Caco-2 (cell line): ENCODE results near the gene MASP1. TPM values are rescaled to one million over a fixed set of nuclear protein-coding genes. Genes with fewer than 3 reads are reported as not detected.

ENCODE experiments used
- BruUV-seq: library from RNA; stranded (reverse); fragments of 400-500 nt; replicated peaks from 2 replicates; lab custom pipeline; 2021; lab: Mats Ljungman, UMichigan
- CTCF ChIA-PET: fragments of 300-600 bp; sonication (Branson Sonifier 250); formaldehyde crosslinking; loops from one replicate; lab custom pipeline; 2022; ENCODE audit warnings: antibody characterized with exemption; lab: Charles Lee
- POLR2A ChIA-PET: fragments of 300-600 bp; sonication (Branson Sonifier 250); formaldehyde crosslinking; loops from one replicate; lab custom pipeline; 2022; ENCODE audit warnings: antibody characterized with exemption; lab: Charles Lee
- DNase-seq, 2 experiments: peaks; one replicate each; pipeline versions ENCODE4 v3.0.0 to v3.0.0-alpha.2; 2020 to 2022
- H3K27me3 ChIP-seq: replicated peaks from 2 replicates; pipeline ENCODE4 v1.6.0; 2011; ENCODE audit warnings: low read length; ENCODE audit not compliant: control insufficient read depth, insufficient read depth
- H3K36me3 ChIP-seq: 2 replicates; pipeline ENCODE4 v1.5.1; 2011; ENCODE audit warnings: low read length; ENCODE audit not compliant: control insufficient read depth, insufficient read depth
- H3K4me1 ChIP-seq: fragments of 250-450 bp; sonication (Bioruptor Pico); 2 replicates; pipeline ENCODE4 v1.5.1; 2020; ENCODE audit warnings: mild to moderate bottlenecking
- H3K4me3 ChIP-seq: 2 replicates; pipeline ENCODE4 v1.5.1; 2011; ENCODE audit warnings: low read depth, mild to moderate bottlenecking, control low read depth, low read length
- H3K9me3 ChIP-seq: fragments of 250-450 bp; sonication (Bioruptor Pico); 2 replicates; pipeline ENCODE4 v1.5.1; 2020; ENCODE audit warnings: mild to moderate bottlenecking, moderate library complexity
- H3K27ac Mint-ChIP-seq: one replicate; pipeline ENCODE4 v1.8.0; 2022; ENCODE audit warnings: mixed read lengths; ENCODE audit not compliant: unreplicated experiment
- H3K27me3 Mint-ChIP-seq: one replicate; pipeline ENCODE4 v1.8.0; 2022; ENCODE audit warnings: mixed read lengths; ENCODE audit not compliant: insufficient read depth, unreplicated experiment
- H3K36me3 Mint-ChIP-seq: one replicate; pipeline ENCODE4 v1.8.0; 2022; ENCODE audit warnings: mild to moderate bottlenecking, mixed read lengths; ENCODE audit not compliant: insufficient read depth, unreplicated experiment
- H3K4me1 Mint-ChIP-seq: one replicate; pipeline ENCODE4 v1.8.0; 2022; ENCODE audit warnings: low read depth, mixed read lengths; ENCODE audit not compliant: unreplicated experiment
- H3K4me3 Mint-ChIP-seq: one replicate; pipeline ENCODE4 v1.8.0; 2022; ENCODE audit warnings: mild to moderate bottlenecking, moderate library complexity, mixed read lengths; ENCODE audit not compliant: unreplicated experiment
- H3K9me3 Mint-ChIP-seq: one replicate; pipeline ENCODE4 v1.8.0; 2022; ENCODE audit warnings: mixed read lengths; ENCODE audit not compliant: unreplicated experiment
- intact Hi-C: fragments of 100-400 bp; cut with micrococcal nuclease; formaldehyde crosslinking; loops from one replicate; pipeline ENCODE4 v1.10.0; 2022; ENCODE audit not compliant: unreplicated experiment
- total RNA-seq: library from RNA; stranded (reverse); gene quantifications from 2 replicates; pipeline ENCODE4 v1.2.3, GENCODE V29; 2022
- TF ChIP-seq, protein P1 (sequence below), 2 experiments: fragments of 200-600 bp in 1 of 2; IDR thresholded peaks; 1 replicate in 1 of 2; 2 replicates in 1 of 2; pipeline versions ENCODE4 v1.5.1 to v1.8.0; 2011 to 2022; ENCODE audit warnings: antibody characterized with exemption in 1 of 2, control low read depth in 1 of 2, inconsistent platforms in 1 of 2, low read depth in 1 of 2, low read length in 1 of 2, mild to moderate bottlenecking in 1 of 2, moderate library complexity in 1 of 2; ENCODE audit not compliant: insufficient read depth in 1 of 2, severe bottlenecking in 1 of 2, unreplicated experiment in 1 of 2

The MASP1 gene
- total RNA-seq, 1 experiment from 2014 or later, result not detected

DNA sequence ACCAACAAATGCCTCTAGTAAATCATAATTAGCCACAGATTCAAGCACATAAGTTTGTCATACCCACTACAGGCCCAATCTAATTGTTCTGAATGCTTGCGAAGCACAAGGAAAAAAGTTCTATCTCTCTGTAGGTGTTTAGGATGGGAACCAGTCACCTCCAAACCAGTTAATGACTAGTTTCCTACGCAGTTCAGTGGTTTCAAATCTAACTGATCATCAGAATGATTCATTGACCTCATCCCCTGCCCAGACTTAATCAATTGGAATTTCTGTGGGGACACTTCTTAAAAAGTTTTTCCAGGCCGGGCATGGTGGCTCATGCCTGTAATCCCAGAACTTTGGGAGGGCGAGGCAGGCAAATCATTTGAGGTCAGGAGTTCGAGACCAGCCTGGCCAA lies 24.3 kb upstream of the MASP1 start:
- Mint-ChIP-seq H3K4me3 (no peak overlapping the region), H3K27ac (no peak overlapping the region), H3K27me3 (peaks cover 21% of the 10 kb centered on the region), H3K36me3 (no peaks in the 10 kb centered on the region), H3K4me1 (peaks cover 11% of the 10 kb centered on the region), H3K9me3 (peaks cover 16% of the 10 kb centered on the region)
- CTCF ChIA-PET, result interaction anchor here (5.0 kb wide), 1 partner anchor 363 kb away, joined by 107 read pairs; no protein-coding TSS in a partner anchor
- intact Hi-C loops, result no loop called here
- Histone ChIP-seq H3K27me3 (0 out of 2 replicates have a peak, but pooled peaks cover 2% of the 10 kb centered on the region), H3K4me1 (no peaks in the 10 kb centered on the region), H3K4me3 (no peak overlapping the region), H3K36me3 (no peaks in the 10 kb centered on the region), H3K9me3 (no peaks in the 10 kb centered on the region)
- POLR2A ChIA-PET, result no interaction called here
- TF ChIP-seq, protein P1, sequence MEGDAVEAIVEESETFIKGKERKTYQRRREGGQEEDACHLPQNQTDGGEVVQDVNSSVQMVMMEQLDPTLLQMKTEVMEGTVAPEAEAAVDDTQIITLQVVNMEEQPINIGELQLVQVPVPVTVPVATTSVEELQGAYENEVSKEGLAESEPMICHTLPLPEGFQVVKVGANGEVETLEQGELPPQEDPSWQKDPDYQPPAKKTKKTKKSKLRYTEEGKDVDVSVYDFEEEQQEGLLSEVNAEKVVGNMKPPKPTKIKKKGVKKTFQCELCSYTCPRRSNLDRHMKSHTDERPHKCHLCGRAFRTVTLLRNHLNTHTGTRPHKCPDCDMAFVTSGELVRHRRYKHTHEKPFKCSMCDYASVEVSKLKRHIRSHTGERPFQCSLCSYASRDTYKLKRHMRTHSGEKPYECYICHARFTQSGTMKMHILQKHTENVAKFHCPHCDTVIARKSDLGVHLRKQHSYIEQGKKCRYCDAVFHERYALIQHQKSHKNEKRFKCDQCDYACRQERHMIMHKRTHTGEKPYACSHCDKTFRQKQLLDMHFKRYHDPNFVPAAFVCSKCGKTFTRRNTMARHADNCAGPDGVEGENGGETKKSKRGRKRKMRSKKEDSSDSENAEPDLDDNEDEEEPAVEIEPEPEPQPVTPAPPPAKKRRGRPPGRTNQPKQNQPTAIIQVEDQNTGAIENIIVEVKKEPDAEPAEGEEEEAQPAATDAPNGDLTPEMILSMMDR (IDR thresholded peaks at IDR 0.05; ENCODE audit: insufficient read depth in 1 of 2, low read depth in 1 of 2, low read length in 1 of 2, severe bottlenecking in 1 of 2, unreplicated experiment in 1 of 2), result no peak
- BruUV-seq, result no TSS peak
- no peak for DNase-seq

DNA sequence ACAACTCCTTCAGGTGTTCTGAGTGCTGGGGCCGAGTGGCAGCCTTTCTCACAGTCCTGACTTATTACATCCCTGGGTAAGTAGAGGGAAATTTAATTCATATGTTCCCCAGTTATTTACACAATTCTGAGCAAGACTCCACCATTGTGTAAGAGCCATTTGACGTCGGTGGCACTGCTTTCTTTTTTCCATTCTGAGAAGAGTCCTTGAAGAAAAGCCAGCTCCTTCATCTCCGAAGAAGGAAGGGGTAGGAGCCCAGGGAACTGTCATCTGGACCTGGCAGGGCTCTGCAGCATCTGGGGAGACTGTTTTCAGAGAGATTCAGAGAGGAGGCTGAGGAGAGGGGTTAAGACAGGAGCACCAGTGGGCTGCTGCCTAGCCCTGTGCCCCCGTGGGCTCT lies 22.6 kb upstream of the MASP1 start:
- ChIA-PET CTCF (no interaction called here), POLR2A (no interaction called here)
- no peak overlapping the region for H3K4me3 Mint-ChIP-seq
- H3K4me1 ChIP-seq, result no peaks in the 10 kb centered on the region
- no TSS peak for BruUV-seq
- H3K4me3 ChIP-seq, result no peak overlapping the region
- no peak overlapping the region for H3K27ac Mint-ChIP-seq
- intact Hi-C loops, result no loop called here
- TF ChIP-seq, protein P1 (IDR thresholded peaks at IDR 0.05; ENCODE audit: insufficient read depth in 1 of 2, low read depth in 1 of 2, low read length in 1 of 2, severe bottlenecking in 1 of 2, unreplicated experiment in 1 of 2), result no peak
- no peaks in the 10 kb centered on the region for H3K36me3 ChIP-seq
- no peak for DNase-seq
- H3K36me3 Mint-ChIP-seq, result no peaks in the 10 kb centered on the region
- H3K9me3 Mint-ChIP-seq, result peaks cover 16% of the 10 kb centered on the region
- H3K9me3 ChIP-seq, result no peaks in the 10 kb centered on the region
- H3K27me3 ChIP-seq, result 0 out of 2 replicates have a peak, but pooled peaks cover 2% of the 10 kb centered on the region
- H3K27me3 Mint-ChIP-seq, result peaks cover 24% of the 10 kb centered on the region
- H3K4me1 Mint-ChIP-seq, result peaks cover 11% of the 10 kb centered on the region

DNA sequence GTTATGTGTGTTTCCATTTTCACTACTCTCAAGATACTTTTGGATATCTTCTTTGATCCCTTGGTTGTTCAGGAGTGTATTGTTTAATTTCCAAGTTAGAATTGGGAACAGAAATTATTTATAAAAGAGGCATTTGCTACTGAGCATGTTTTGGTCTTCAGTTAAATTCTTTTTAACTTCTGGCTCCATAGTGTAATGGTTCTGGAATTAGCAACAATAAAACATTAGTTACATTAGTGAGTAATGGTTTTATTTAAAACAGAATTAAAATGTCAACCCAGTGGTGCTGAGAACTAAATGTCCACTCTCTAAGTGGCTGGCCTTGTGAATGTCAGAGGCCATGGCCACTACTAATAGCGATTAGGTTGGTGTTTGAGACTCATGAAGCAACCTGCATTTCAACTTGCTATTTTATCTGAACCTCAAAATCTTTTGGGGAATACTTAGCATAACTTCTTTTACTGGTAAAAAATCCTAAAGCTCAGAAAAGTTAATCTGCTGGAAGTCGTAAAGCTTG lies 19.5 kb upstream of the MASP1 start:
- no peaks in the 10 kb centered on the region for H3K4me1 ChIP-seq
- BruUV-seq, result no TSS peak
- H3K36me3 ChIP-seq, result no peaks in the 10 kb centered on the region
- intact Hi-C loops, result no loop called here
- TF ChIP-seq, protein P1 (IDR thresholded peaks at IDR 0.05; ENCODE audit: insufficient read depth in 1 of 2, low read depth in 1 of 2, low read length in 1 of 2, severe bottlenecking in 1 of 2, unreplicated experiment in 1 of 2), result no peak
- no peak for DNase-seq
- no peak overlapping the region for H3K4me3 ChIP-seq
- H3K9me3 ChIP-seq, result no peaks in the 10 kb centered on the region
- H3K4me1 Mint-ChIP-seq, result peaks cover 11% of the 10 kb centered on the region
- H3K4me3 Mint-ChIP-seq, result no peak overlapping the region
- H3K9me3 Mint-ChIP-seq, result peaks cover 16% of the 10 kb centered on the region
- ChIA-PET POLR2A (no interaction called here), CTCF (no interaction called here)
- no peak overlapping the region for H3K27ac Mint-ChIP-seq
- no peaks in the 10 kb centered on the region for H3K36me3 Mint-ChIP-seq
- 0 out of 2 replicates have a peak, but pooled peaks cover 2% of the 10 kb centered on the region for H3K27me3 ChIP-seq
- H3K27me3 Mint-ChIP-seq, result peaks cover 18% of the 10 kb centered on the region
